GM10266 (cell line): Measurements from ENCODE around the gene RBM19.

Experiments
- DNase-seq: peaks from one replicate; pipeline ENCODE4 v3.0.0; 2012; ENCODE audit errors: extremely low spot score
- CTCF ChIP-seq: IDR thresholded peaks from 2 replicates; pipeline ENCODE4 v1.5.1; 2012; ENCODE audit warnings: mild to moderate bottlenecking, low read depth; ENCODE audit not compliant: control insufficient read depth, insufficient read depth; ENCODE audit errors: missing control alignments

RBM19 gene

DNA sequence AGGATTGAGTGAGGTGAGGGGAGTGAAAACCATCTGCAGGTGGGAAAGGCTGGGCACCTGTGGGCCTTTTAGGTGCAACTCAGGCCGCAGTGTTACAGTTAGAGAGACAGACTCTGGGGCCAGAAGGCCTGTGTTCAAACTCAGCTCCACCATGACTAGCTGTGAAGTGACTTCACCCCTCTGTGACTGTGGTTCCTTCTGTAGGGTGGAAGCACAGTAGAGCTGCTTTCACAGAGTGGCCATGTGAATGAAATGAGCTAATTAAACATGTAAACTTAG, 25.0 kb downstream of the RBM19 start:
- DNase-seq, result no peak
- no peak for TF ChIP-seq CTCF

DNA sequence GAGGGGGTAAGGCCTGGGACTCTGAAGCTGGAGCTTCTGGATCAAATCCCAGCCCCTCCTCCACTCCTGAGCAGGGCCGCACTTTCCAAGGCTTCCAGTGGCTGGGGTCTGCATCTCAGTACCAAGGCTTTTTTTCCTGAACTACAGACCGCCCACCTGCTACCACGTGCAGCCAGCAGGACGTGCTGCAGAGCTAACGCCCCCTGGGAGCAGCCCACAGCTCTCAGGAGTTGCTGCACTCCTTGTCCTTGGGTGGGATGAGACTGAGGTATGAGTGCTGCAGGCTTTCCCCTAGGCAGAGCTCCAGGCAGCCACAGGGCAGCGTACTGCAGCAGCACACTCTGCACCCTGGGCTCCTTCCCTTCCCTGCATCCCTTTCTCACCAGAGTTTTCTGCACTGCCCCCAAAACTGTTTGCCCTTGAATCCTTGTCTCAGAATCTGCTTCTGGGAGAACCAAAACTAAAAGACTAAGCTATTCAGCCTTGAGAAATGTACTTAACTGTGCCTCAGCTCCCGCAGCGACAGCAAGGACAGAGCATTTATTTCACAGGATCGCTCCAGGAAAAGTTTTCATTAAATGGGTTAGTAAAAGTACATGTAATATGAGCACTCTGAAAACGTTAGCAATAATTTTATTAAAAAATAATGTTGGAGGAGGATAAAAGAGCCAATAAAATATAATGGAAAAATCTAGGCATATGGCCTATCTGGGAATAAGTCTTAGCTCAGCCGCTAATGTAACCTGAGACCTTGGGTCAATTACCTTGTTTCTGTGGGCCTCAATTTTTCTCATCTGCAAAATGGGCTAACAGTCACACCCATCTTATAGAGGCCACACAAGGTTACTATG, 25.5 kb downstream of the RBM19 start:
- no peak for TF ChIP-seq CTCF
- DNase-seq, result no peak

GRCh38 chr12:113939867-113940266, 26.3 kb downstream of the RBM19 start:
- DNase-seq, result no peak
- TF ChIP-seq CTCF, result no peak

- no peak for DNase-seq
- no peak for TF ChIP-seq CTCF
Measured at GRCh38 chr12:113938471-113938870, 27.7 kb downstream of the RBM19 start.

- DNase-seq, result no peak
- no peak for TF ChIP-seq CTCF
Measured at GRCh38 chr12:113936460-113936859, 29.7 kb downstream of the RBM19 start.

DNA sequence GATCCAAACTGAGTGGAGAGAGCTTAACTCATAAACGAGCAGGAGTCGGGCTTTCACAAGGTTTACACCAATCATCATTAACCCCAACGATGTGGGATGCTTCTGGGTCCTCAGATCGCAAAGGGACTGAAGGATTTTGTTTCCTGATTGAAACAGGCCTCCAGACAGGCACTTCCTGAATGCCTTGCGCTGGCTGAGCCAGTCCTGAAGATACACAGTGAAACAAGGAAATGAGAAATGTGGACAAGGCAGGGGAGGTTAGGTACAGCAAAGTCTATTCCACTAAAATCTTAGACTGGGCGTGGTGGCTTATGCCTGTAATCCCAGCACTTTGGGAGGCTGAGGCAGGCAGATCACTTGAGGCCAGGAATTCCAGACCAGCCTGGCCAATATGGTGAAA, 30.7 kb downstream of the RBM19 start:
- TF ChIP-seq CTCF, result no peak
- DNase-seq, result no peak

DNA sequence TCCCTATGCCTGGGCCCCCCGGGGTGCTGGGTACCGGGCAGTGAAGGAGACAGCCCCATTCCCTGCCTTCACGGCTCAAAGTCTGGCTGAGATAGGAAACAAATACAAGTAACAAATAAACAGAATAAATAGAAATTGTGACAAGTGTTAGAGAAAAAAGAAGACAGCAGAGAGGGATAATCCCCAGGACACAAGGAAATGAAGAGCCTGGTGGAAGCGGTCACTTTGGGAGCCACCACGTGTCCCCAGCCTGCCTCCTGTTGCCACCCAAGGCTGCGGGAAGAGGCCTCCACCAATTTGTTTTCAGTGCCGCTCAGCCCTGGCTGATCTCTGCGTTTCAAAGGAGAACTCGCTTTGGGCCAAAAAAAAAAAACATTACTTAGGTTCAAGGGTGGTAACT, 31.2 kb downstream of the RBM19 start:
- no peak for DNase-seq

More for the DNA sequence above, 31.2 kb downstream of the RBM19 start:
- no peak for TF ChIP-seq CTCF
